Liver (tissue), 3 donors: ENCODE results near the gene GZMB.

ENCODE experiments used
- EGR1 ChIP-seq, 2 donors: IDR thresholded peaks; 2 replicates each; pipeline ENCODE4 v1.6.1; 2016 to 2018; ENCODE audit warnings: antibody characterized with exemption in 2 of 2, low read depth in 2 of 2
- FOXA1 ChIP-seq: IDR thresholded peaks from 2 replicates; pipeline ENCODE4 v1.6.1; 2016; ENCODE audit warnings: antibody characterized with exemption
- GABPA ChIP-seq, 2 donors: IDR thresholded peaks in 1 of 2; conservative IDR thresholded peaks in 1 of 2; 2 replicates each; pipeline ENCODE4 v1.6.1; 2016; ENCODE audit warnings: antibody characterized with exemption in 2 of 2, mild to moderate bottlenecking in 1 of 2, moderate library complexity in 1 of 2
- JUND ChIP-seq, 2 donors: IDR thresholded peaks; 2 replicates each; pipeline ENCODE4 v1.6.1; 2016; ENCODE audit warnings: antibody characterized with exemption in 2 of 2
- NR2F2 ChIP-seq: IDR thresholded peaks from 2 replicates; pipeline ENCODE4 v1.6.1; 2016; ENCODE audit warnings: antibody characterized with exemption
- RAD21 ChIP-seq, 2 donors: IDR thresholded peaks; 2 replicates each; pipeline ENCODE4 v1.6.1; 2016; ENCODE audit warnings: antibody characterized with exemption in 2 of 2, mild to moderate bottlenecking in 2 of 2
- RXRA ChIP-seq, 2 donors: IDR thresholded peaks; 2 replicates each; pipeline ENCODE4 v1.6.1; 2017 to 2018; ENCODE audit warnings: antibody characterized with exemption in 2 of 2, mild to moderate bottlenecking in 1 of 2
- TAF1 ChIP-seq: conservative IDR thresholded peaks from 2 replicates; pipeline ENCODE4 v1.6.1; 2016; ENCODE audit warnings: antibody characterized with exemption, mild to moderate bottlenecking
- YY1 ChIP-seq: IDR thresholded peaks from 2 replicates; pipeline ENCODE4 v1.6.1; 2016; ENCODE audit warnings: antibody characterized with exemption, mild to moderate bottlenecking
- TF ChIP-seq, protein P1 (sequence below): IDR thresholded peaks from 2 replicates; pipeline ENCODE4 v1.6.1; 2016; ENCODE audit warnings: antibody characterized with exemption
- TF ChIP-seq, protein P2 (sequence below): fragments of 150-350 bp; IDR thresholded peaks from 2 replicates; pipeline ENCODE4 v1.5.1; 2017; ENCODE audit warnings: improper control_type of control experiment, low read depth, low read length; ENCODE audit not compliant: missing input control
- TF ChIP-seq, protein P3 (sequence below): IDR thresholded peaks from 2 replicates; pipeline ENCODE4 v1.6.1; 2016; ENCODE audit warnings: antibody characterized with exemption, mild to moderate bottlenecking
- TF ChIP-seq, protein P4 (sequence below): IDR thresholded peaks from 2 replicates; pipeline ENCODE4 v1.6.1; 2016; ENCODE audit warnings: antibody characterized with exemption
- TF ChIP-seq, protein P5 (sequence below): IDR thresholded peaks from 2 replicates; pipeline ENCODE4 v1.6.1; 2016; ENCODE audit warnings: antibody characterized with exemption
- donor health status: healthy.
- donor health status: healthy.

GRCh38 chr14:24674204-24674970 is 40.4 kb upstream of the GZMB start:
- TF ChIP-seq, protein P1, sequence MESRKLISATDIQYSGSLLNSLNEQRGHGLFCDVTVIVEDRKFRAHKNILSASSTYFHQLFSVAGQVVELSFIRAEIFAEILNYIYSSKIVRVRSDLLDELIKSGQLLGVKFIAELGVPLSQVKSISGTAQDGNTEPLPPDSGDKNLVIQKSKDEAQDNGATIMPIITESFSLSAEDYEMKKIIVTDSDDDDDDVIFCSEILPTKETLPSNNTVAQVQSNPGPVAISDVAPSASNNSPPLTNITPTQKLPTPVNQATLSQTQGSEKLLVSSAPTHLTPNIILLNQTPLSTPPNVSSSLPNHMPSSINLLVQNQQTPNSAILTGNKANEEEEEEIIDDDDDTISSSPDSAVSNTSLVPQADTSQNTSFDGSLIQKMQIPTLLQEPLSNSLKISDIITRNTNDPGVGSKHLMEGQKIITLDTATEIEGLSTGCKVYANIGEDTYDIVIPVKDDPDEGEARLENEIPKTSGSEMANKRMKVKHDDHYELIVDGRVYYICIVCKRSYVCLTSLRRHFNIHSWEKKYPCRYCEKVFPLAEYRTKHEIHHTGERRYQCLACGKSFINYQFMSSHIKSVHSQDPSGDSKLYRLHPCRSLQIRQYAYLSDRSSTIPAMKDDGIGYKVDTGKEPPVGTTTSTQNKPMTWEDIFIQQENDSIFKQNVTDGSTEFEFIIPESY: no peak
- no peak for TF ChIP-seq JUND (IDR thresholded peaks at IDR 0.05)
- TF ChIP-seq, protein P2, sequence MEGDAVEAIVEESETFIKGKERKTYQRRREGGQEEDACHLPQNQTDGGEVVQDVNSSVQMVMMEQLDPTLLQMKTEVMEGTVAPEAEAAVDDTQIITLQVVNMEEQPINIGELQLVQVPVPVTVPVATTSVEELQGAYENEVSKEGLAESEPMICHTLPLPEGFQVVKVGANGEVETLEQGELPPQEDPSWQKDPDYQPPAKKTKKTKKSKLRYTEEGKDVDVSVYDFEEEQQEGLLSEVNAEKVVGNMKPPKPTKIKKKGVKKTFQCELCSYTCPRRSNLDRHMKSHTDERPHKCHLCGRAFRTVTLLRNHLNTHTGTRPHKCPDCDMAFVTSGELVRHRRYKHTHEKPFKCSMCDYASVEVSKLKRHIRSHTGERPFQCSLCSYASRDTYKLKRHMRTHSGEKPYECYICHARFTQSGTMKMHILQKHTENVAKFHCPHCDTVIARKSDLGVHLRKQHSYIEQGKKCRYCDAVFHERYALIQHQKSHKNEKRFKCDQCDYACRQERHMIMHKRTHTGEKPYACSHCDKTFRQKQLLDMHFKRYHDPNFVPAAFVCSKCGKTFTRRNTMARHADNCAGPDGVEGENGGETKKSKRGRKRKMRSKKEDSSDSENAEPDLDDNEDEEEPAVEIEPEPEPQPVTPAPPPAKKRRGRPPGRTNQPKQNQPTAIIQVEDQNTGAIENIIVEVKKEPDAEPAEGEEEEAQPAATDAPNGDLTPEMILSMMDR: no peak
- TF ChIP-seq, protein P3, sequence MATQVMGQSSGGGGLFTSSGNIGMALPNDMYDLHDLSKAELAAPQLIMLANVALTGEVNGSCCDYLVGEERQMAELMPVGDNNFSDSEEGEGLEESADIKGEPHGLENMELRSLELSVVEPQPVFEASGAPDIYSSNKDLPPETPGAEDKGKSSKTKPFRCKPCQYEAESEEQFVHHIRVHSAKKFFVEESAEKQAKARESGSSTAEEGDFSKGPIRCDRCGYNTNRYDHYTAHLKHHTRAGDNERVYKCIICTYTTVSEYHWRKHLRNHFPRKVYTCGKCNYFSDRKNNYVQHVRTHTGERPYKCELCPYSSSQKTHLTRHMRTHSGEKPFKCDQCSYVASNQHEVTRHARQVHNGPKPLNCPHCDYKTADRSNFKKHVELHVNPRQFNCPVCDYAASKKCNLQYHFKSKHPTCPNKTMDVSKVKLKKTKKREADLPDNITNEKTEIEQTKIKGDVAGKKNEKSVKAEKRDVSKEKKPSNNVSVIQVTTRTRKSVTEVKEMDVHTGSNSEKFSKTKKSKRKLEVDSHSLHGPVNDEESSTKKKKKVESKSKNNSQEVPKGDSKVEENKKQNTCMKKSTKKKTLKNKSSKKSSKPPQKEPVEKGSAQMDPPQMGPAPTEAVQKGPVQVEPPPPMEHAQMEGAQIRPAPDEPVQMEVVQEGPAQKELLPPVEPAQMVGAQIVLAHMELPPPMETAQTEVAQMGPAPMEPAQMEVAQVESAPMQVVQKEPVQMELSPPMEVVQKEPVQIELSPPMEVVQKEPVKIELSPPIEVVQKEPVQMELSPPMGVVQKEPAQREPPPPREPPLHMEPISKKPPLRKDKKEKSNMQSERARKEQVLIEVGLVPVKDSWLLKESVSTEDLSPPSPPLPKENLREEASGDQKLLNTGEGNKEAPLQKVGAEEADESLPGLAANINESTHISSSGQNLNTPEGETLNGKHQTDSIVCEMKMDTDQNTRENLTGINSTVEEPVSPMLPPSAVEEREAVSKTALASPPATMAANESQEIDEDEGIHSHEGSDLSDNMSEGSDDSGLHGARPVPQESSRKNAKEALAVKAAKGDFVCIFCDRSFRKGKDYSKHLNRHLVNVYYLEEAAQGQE: no peak
- no peak for TF ChIP-seq RAD21 (IDR thresholded peaks at IDR 0.05)
- TF ChIP-seq TAF1: no peak
- TF ChIP-seq NR2F2: no peak
- TF ChIP-seq, protein P4, sequence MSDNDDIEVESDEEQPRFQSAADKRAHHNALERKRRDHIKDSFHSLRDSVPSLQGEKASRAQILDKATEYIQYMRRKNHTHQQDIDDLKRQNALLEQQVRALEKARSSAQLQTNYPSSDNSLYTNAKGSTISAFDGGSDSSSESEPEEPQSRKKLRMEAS: no peak
- no peak for TF ChIP-seq YY1
- TF ChIP-seq GABPA (IDR thresholded peaks at IDR 0.05 in 1 of 2, conservative IDR thresholded peaks at IDR 0.05 in 1 of 2): no peak
- TF ChIP-seq RXRA (IDR thresholded peaks at IDR 0.05): no peak
- TF ChIP-seq FOXA1: no peak
- TF ChIP-seq, protein P5, sequence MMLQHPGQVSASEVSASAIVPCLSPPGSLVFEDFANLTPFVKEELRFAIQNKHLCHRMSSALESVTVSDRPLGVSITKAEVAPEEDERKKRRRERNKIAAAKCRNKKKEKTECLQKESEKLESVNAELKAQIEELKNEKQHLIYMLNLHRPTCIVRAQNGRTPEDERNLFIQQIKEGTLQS: no peak
- TF ChIP-seq EGR1 (IDR thresholded peaks at IDR 0.05; ENCODE audit: low read depth in 2 of 2): no peak
